Measurements from ENCODE around the gene PER2.

- TF ChIP-seq, protein P1, sequence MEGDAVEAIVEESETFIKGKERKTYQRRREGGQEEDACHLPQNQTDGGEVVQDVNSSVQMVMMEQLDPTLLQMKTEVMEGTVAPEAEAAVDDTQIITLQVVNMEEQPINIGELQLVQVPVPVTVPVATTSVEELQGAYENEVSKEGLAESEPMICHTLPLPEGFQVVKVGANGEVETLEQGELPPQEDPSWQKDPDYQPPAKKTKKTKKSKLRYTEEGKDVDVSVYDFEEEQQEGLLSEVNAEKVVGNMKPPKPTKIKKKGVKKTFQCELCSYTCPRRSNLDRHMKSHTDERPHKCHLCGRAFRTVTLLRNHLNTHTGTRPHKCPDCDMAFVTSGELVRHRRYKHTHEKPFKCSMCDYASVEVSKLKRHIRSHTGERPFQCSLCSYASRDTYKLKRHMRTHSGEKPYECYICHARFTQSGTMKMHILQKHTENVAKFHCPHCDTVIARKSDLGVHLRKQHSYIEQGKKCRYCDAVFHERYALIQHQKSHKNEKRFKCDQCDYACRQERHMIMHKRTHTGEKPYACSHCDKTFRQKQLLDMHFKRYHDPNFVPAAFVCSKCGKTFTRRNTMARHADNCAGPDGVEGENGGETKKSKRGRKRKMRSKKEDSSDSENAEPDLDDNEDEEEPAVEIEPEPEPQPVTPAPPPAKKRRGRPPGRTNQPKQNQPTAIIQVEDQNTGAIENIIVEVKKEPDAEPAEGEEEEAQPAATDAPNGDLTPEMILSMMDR (IDR thresholded peaks at IDR 0.05): no peak
- TF ChIP-seq POLR2A (IDR thresholded peaks at IDR 0.05) (no peak), EP300 (IDR thresholded peaks at IDR 0.05) (no peak)
Observed at GRCh38 chr2:238270606-238271005, 17.8 kb downstream of the PER2 start.
